Calu3 (cell line): ENCODE results near the gene PFKP. TPM values are rescaled to one million over a fixed set of nuclear protein-coding genes. Genes with fewer than 3 reads are reported as not detected.

ENCODE experiments used
- BruUV-seq: library from RNA; stranded (reverse); fragments of 400-500 nt; replicated peaks from 2 replicates; lab custom pipeline; 2021; lab: Mats Ljungman, UMichigan
- CTCF ChIA-PET: fragments of 300-600 bp; sonication (Branson Sonifier 250); formaldehyde crosslinking; loops from one replicate; lab custom pipeline; 2022; ENCODE audit warnings: antibody characterized with exemption; lab: Charles Lee
- DNase-seq: peaks from one replicate; pipeline ENCODE4 v3.0.0; 2022
- H3K27ac Mint-ChIP-seq: one replicate; pipeline ENCODE4 v1.8.0; 2022; ENCODE audit warnings: mixed read lengths; ENCODE audit not compliant: unreplicated experiment
- H3K27me3 Mint-ChIP-seq: one replicate; pipeline ENCODE4 v1.8.0; 2022; ENCODE audit warnings: mixed read lengths; ENCODE audit not compliant: unreplicated experiment
- H3K36me3 Mint-ChIP-seq: one replicate; pipeline ENCODE4 v1.8.0; 2022; ENCODE audit warnings: mild to moderate bottlenecking, moderate library complexity, mixed read lengths; ENCODE audit not compliant: insufficient read depth, unreplicated experiment
- H3K4me1 Mint-ChIP-seq: one replicate; pipeline ENCODE4 v1.8.0; 2022; ENCODE audit warnings: mild to moderate bottlenecking, low read depth, mixed read lengths; ENCODE audit not compliant: unreplicated experiment
- H3K4me3 Mint-ChIP-seq: one replicate; pipeline ENCODE4 v1.8.0; 2022; ENCODE audit warnings: mild to moderate bottlenecking, low read depth, moderate library complexity, mixed read lengths; ENCODE audit not compliant: unreplicated experiment
- H3K9me3 Mint-ChIP-seq: one replicate; pipeline ENCODE4 v1.8.0; 2022; ENCODE audit warnings: low read depth, mixed read lengths; ENCODE audit not compliant: unreplicated experiment
- CTCF ChIP-seq: fragments of 200-600 bp; IDR thresholded peaks from one replicate; pipeline ENCODE4 v1.8.0; 2022; ENCODE audit warnings: antibody characterized with exemption; ENCODE audit not compliant: unreplicated experiment
- intact Hi-C: fragments of 100-400 bp; cut with micrococcal nuclease; formaldehyde crosslinking; loops from one replicate; pipeline ENCODE4 v1.10.0; 2022; ENCODE audit not compliant: unreplicated experiment
- total RNA-seq: library from RNA; stranded (reverse); gene quantifications from 2 replicates; pipeline ENCODE4 v1.2.3, GENCODE V29; 2022

The PFKP gene
- total RNA-seq, 1 experiment from 2014 or later: 272 TPM

- H3K27ac Mint-ChIP-seq: no peak overlapping the region
- CTCF ChIA-PET: no interaction called here
- no peaks in the 10 kb centered on the region for H3K4me1 Mint-ChIP-seq
- no peak for TF ChIP-seq CTCF
- no peaks in the 10 kb centered on the region for H3K36me3 Mint-ChIP-seq
- no peaks in the 10 kb centered on the region for H3K9me3 Mint-ChIP-seq
- no TSS peak for BruUV-seq
- intact Hi-C loops: no loop called here
- H3K27me3 Mint-ChIP-seq: peaks cover 57% of the 10 kb centered on the region
- no peak overlapping the region for H3K4me3 Mint-ChIP-seq
- no peak for DNase-seq
Observed at GRCh38 chr10:3180355-3181025, 113.1 kb downstream of the PFKP start.

- CTCF ChIA-PET: interaction anchor here (0.7 kb wide), 2 partner anchors 110 to 242 kb away, joined by 3 to 7 read pairs; no protein-coding TSS in a partner anchor
- TF ChIP-seq CTCF: no peak
Observed at GRCh38 chr10:3185386-3185785, 118.0 kb downstream of the PFKP start.

GRCh38 chr10:3186368-3186767, 119.0 kb downstream of the PFKP start:
- Mint-ChIP-seq H3K27ac (no peak overlapping the region), H3K4me1 (no peaks in the 10 kb centered on the region), H3K36me3 (no peaks in the 10 kb centered on the region), H3K4me3 (no peak overlapping the region), H3K27me3 (peaks cover 22% of the 10 kb centered on the region), H3K9me3 (no peaks in the 10 kb centered on the region)
- intact Hi-C loops: no loop called here
- no TSS peak for BruUV-seq
- CTCF ChIA-PET: interaction anchor here (0.8 kb wide), 1 partner anchor 1325 kb away, joined by 3 read pairs; no protein-coding TSS in a partner anchor
- no peak for DNase-seq
- TF ChIP-seq CTCF: no peak

More at GRCh38 chr10:3185386-3185785, 118.0 kb downstream of the PFKP start:
- H3K9me3 Mint-ChIP-seq: no peaks in the 10 kb centered on the region
- H3K27ac Mint-ChIP-seq: no peak overlapping the region
- no peaks in the 10 kb centered on the region for H3K36me3 Mint-ChIP-seq
- H3K27me3 Mint-ChIP-seq: peaks cover 22% of the 10 kb centered on the region
- H3K4me3 Mint-ChIP-seq: no peak overlapping the region
- no TSS peak for BruUV-seq
- intact Hi-C loops: no loop called here
- H3K4me1 Mint-ChIP-seq: no peaks in the 10 kb centered on the region
- DNase-seq: no peak

Other genes starting within 250 kb of the PFKP start
- gene PITRM1, start 105.2 kb downstream of the PFKP start, total RNA-seq: 65.8 and 70.4 TPM in 2 replicates